ENCODE measurements around the gene ARHGAP24.

- TF ChIP-seq, protein P1, sequence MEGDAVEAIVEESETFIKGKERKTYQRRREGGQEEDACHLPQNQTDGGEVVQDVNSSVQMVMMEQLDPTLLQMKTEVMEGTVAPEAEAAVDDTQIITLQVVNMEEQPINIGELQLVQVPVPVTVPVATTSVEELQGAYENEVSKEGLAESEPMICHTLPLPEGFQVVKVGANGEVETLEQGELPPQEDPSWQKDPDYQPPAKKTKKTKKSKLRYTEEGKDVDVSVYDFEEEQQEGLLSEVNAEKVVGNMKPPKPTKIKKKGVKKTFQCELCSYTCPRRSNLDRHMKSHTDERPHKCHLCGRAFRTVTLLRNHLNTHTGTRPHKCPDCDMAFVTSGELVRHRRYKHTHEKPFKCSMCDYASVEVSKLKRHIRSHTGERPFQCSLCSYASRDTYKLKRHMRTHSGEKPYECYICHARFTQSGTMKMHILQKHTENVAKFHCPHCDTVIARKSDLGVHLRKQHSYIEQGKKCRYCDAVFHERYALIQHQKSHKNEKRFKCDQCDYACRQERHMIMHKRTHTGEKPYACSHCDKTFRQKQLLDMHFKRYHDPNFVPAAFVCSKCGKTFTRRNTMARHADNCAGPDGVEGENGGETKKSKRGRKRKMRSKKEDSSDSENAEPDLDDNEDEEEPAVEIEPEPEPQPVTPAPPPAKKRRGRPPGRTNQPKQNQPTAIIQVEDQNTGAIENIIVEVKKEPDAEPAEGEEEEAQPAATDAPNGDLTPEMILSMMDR (IDR thresholded peaks at IDR 0.05) = no peak
- no peak for TF ChIP-seq POLR2A (IDR thresholded peaks at IDR 0.05)
Observed at GRCh38 chr4:86001591-86001990, 526.6 kb downstream of the ARHGAP24 start.
